Measurements from ENCODE around the gene ROR2.

Gene ROR2

DNA sequence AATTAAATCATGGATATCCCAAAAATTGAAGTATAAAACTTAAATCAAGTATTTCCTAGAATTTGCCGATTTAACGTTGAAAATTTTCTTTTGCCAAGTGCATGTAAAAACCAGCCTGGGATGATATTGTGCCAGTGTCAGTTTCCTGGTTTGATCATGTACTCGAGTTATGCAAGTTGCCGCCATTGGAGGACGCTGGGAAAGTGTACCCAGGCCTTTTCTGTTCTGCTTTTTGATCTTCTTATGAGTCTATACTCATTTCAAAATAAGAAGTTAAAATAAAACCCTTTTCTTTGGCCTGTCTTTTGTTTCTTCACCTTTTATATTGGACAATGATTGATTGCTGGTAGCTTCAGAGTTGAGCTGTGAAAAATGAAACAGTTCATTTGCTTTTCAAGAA, 433.3 kb downstream of the ROR2 start:
- no peak for DNase-seq (ENCODE audit: low spot score)

DNA sequence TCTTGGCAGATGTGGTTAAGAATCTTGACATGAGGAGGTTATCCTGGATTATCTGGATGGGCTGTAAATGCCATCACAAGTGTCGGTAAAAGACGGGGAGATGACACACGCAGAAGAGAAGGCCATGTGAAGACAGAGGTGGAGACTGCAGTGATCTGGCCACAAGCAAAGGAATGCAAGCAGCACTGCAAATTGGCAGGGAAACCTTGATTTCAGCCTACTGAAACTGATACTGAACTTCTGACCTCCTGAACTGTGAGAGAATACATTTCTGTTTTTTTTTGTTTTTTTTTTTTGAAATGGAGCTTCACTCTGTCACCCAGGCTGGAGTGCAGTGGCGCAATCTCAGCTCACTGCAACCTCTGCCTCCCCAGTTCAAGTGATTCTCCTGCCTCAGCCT, 433.9 kb downstream of the ROR2 start:
- no peak for DNase-seq (ENCODE audit: low spot score)

GRCh38 chr9:91515074-91515687, 434.8 kb downstream of the ROR2 start:
- DNase-seq (ENCODE audit: low spot score): peak; percentile 70
